Activated CD4-positive, alpha-beta memory T cell treated with anti-CD3 and anti-CD28 coated beads for 36 hours (primary cell): ENCODE results near the gene PBX4. TPM values are rescaled to one million over a fixed set of nuclear protein-coding genes. Genes with fewer than 3 reads are reported as not detected.

ENCODE experiments used
- CTCF ChIA-PET: fragments of 350-600 bp; sonication (Branson Sonifier 250); formaldehyde crosslinking; loops from one replicate; lab custom pipeline; 2021; ENCODE audit warnings: antibody characterized with exemption, inconsistent platforms; lab: Charles Lee
- POLR2A ChIA-PET: fragments of 350-600 bp; sonication (Branson Sonifier 250); formaldehyde crosslinking; loops from one replicate; lab custom pipeline; 2021; ENCODE audit warnings: antibody characterized with exemption; lab: Charles Lee
- DNase-seq: peaks from one replicate; pipeline ENCODE4 v3.0.0-alpha.2; 2020
- H3K27ac Mint-ChIP-seq: one replicate; pipeline ENCODE4 v1.8.0; 2021; ENCODE audit warnings: mixed read lengths
- H3K27me3 Mint-ChIP-seq: one replicate; pipeline ENCODE4 v1.8.0; 2021; ENCODE audit warnings: mixed read lengths
- H3K36me3 Mint-ChIP-seq: one replicate; pipeline ENCODE4 v1.8.0; 2021; ENCODE audit warnings: mixed read lengths
- H3K4me1 Mint-ChIP-seq: one replicate; pipeline ENCODE4 v1.8.0; 2021; ENCODE audit warnings: low read depth, mixed read lengths
- H3K4me3 Mint-ChIP-seq: one replicate; pipeline ENCODE4 v1.8.0; 2021; ENCODE audit warnings: mild to moderate bottlenecking, mixed read lengths
- H3K9me3 Mint-ChIP-seq: one replicate; pipeline ENCODE4 v1.8.0; 2021; ENCODE audit warnings: mixed read lengths
- intact Hi-C: fragments of 100-400 bp; cut with micrococcal nuclease; formaldehyde crosslinking; loops from one replicate; pipeline ENCODE4 v1.15.1; 2023
- total RNA-seq, 2 experiments: library from RNA; stranded (reverse); gene quantifications; one replicate each; pipeline ENCODE4 v1.2.3, GENCODE V29; 2021

The PBX4 gene
- total RNA-seq, 2 experiments from 2014 or later, result 44.9 to 45.7 TPM

GRCh38 chr19:19634516-19635312 is 16.2 kb upstream of the PBX4 start:
- ChIA-PET POLR2A (no interaction called here), CTCF (interaction anchor here (2.2 kb wide), 1 partner anchor 9 kb away, joined by 7 read pairs; the partner anchor contains the start of gene GMIP)
- peaks cover 51% of the 10 kb centered on the region for H3K36me3 Mint-ChIP-seq
- DNase-seq, result no peak
- peaks cover 7% of the 10 kb centered on the region for H3K4me1 Mint-ChIP-seq
- H3K4me3 Mint-ChIP-seq, result no peak overlapping the region
- intact Hi-C loops, result no loop called here
- H3K9me3 Mint-ChIP-seq, result no peaks in the 10 kb centered on the region
- H3K27me3 Mint-ChIP-seq, result no peaks in the 10 kb centered on the region
- H3K27ac Mint-ChIP-seq, result peak overlapping the region; percentile 64

GRCh38 chr19:19633711-19634515 is 15.4 kb upstream of the PBX4 start:
- H3K27ac Mint-ChIP-seq, result peak overlapping the region; percentile 39
- POLR2A ChIA-PET, result no interaction called here
- peaks cover 50% of the 10 kb centered on the region for H3K36me3 Mint-ChIP-seq
- intact Hi-C loops, result no loop called here
- CTCF ChIA-PET, result interaction anchor here (1.2 to 2.2 kb wide), 2 partner anchors 10 to 101 kb away, joined by 5 to 7 read pairs; partner anchors contain the start of gene GMIP
- H3K4me3 Mint-ChIP-seq, result no peak overlapping the region
- peaks cover 7% of the 10 kb centered on the region for H3K4me1 Mint-ChIP-seq
- H3K27me3 Mint-ChIP-seq, result no peaks in the 10 kb centered on the region
- no peaks in the 10 kb centered on the region for H3K9me3 Mint-ChIP-seq
- no peak for DNase-seq

GRCh38 chr19:19632661-19633060 is 14.2 kb upstream of the PBX4 start:
- no peak for DNase-seq
- no peak overlapping the region for H3K4me3 Mint-ChIP-seq
- H3K27me3 Mint-ChIP-seq, result no peaks in the 10 kb centered on the region
- ChIA-PET POLR2A (interaction anchor here (0.6 kb wide), 1 partner anchor 30 kb away, joined by 3 read pairs; no protein-coding TSS in a partner anchor), CTCF (interaction anchor here (2.2 kb wide), 1 partner anchor 11 kb away, joined by 7 read pairs; the partner anchor contains the start of gene GMIP)
- H3K4me1 Mint-ChIP-seq, result peaks cover 9% of the 10 kb centered on the region
- peaks cover 49% of the 10 kb centered on the region for H3K36me3 Mint-ChIP-seq
- H3K27ac Mint-ChIP-seq, result no peak overlapping the region
- no peaks in the 10 kb centered on the region for H3K9me3 Mint-ChIP-seq
- intact Hi-C loops, result no loop called here

- ChIA-PET POLR2A (no interaction called here), CTCF (interaction anchor here (1.3 kb wide), 1 partner anchor 99 kb away, joined by 6 read pairs; no protein-coding TSS in a partner anchor)
- Mint-ChIP-seq H3K27me3 (no peaks in the 10 kb centered on the region), H3K27ac (no peak overlapping the region), H3K4me1 (peaks cover 22% of the 10 kb centered on the region), H3K36me3 (peaks cover 45% of the 10 kb centered on the region), H3K4me3 (no peak overlapping the region), H3K9me3 (no peaks in the 10 kb centered on the region)
- no peak for DNase-seq
- intact Hi-C loops, result no loop called here
Observed at GRCh38 chr19:19631346-19631745, 12.9 kb upstream of the PBX4 start.

GRCh38 chr19:19630426-19630825 is 11.9 kb upstream of the PBX4 start:
- ChIA-PET POLR2A (no interaction called here), CTCF (interaction anchor here (1.3 kb wide), 1 partner anchor 98 kb away, joined by 6 read pairs; no protein-coding TSS in a partner anchor)
- Mint-ChIP-seq H3K9me3 (no peaks in the 10 kb centered on the region), H3K4me3 (no peak overlapping the region), H3K27ac (no peak overlapping the region), H3K36me3 (peaks cover 46% of the 10 kb centered on the region), H3K27me3 (no peaks in the 10 kb centered on the region), H3K4me1 (peaks cover 23% of the 10 kb centered on the region)
- intact Hi-C loops, result no loop called here
- DNase-seq, result no peak

- Mint-ChIP-seq H3K36me3 (peaks cover 43% of the 10 kb centered on the region), H3K4me1 (peaks cover 23% of the 10 kb centered on the region), H3K27ac (no peak overlapping the region), H3K27me3 (no peaks in the 10 kb centered on the region), H3K4me3 (no peak overlapping the region), H3K9me3 (no peaks in the 10 kb centered on the region)
- POLR2A ChIA-PET, result no interaction called here
- intact Hi-C loops, result no loop called here
- CTCF ChIA-PET, result no interaction called here
- no peak for DNase-seq
Observed at GRCh38 chr19:19630062-19630414, 11.6 kb upstream of the PBX4 start.

- intact Hi-C loops, result loop anchor here (1.0 kb wide), 1 partner anchor 10 kb away; the partner anchor contains the start of gene PBX4
- DNase-seq, result peak; percentile 68
- ChIA-PET CTCF (interaction anchor here (0.6 to 1.3 kb wide), 3 partner anchors 15 to 96 kb away, joined by 3 to 6 read pairs (median 3); partner anchors contain the start of gene GMIP), POLR2A (interaction anchor here (0.7 to 1.5 kb wide), 5 partner anchors 15 to 39 kb away, joined by 3 to 5 read pairs (median 4); no protein-coding TSS in a partner anchor)
- Mint-ChIP-seq H3K27me3 (no peaks in the 10 kb centered on the region), H3K4me1 (peaks cover 23% of the 10 kb centered on the region), H3K27ac (peak overlapping the region; percentile 67), H3K36me3 (peaks cover 39% of the 10 kb centered on the region), H3K4me3 (peak overlapping the region; percentile 70), H3K9me3 (no peaks in the 10 kb centered on the region)
Observed at GRCh38 chr19:19628501-19629134, 10.1 kb upstream of the PBX4 start.

GRCh38 chr19:19627621-19628500 is 9.4 kb upstream of the PBX4 start, which contains the start of gene LPAR2:
LPAR2 (minus strand) TSS chr19:19628220; CDS start chr19:19627275, 945 bp downstream.
- Mint-ChIP-seq H3K27me3 (no peaks in the 10 kb centered on the region), H3K27ac (peak within 1 kb of the TSS; percentile 93), H3K4me3 (peak within 1 kb of the TSS; percentile 90), H3K4me1 (peaks cover 20% of the 10 kb centered on the region), H3K36me3 (peaks cover 35% of the 10 kb centered on the region), H3K9me3 (no peaks in the 10 kb centered on the region)
- intact Hi-C loops, result loop anchor here (1.0 to 2.0 kb wide), 3 partner anchors 10 to 22 kb away; partner anchors contain the start of genes GMIP and PBX4
- peak; percentile 79 for DNase-seq
- CTCF ChIA-PET, result interaction anchor here (0.6 to 1.3 kb wide), 4 partner anchors 42 to 95 kb away, joined by 3 to 6 read pairs (median 4); no protein-coding TSS in a partner anchor
- POLR2A ChIA-PET, result interaction anchor here (0.6 to 1.8 kb wide), 9 partner anchors 10 to 37 kb away, joined by 3 to 12 read pairs (median 3); partner anchors contain the start of genes GMIP and PBX4

GRCh38 chr19:19626516-19627472 is 8.3 kb upstream of the PBX4 start:
- no peak for DNase-seq
- Mint-ChIP-seq H3K36me3 (peaks cover 30% of the 10 kb centered on the region), H3K9me3 (no peaks in the 10 kb centered on the region), H3K27ac (peak overlapping the region; percentile 93), H3K4me3 (peak overlapping the region; percentile 90), H3K4me1 (peaks cover 22% of the 10 kb centered on the region), H3K27me3 (no peaks in the 10 kb centered on the region)
- intact Hi-C loops, result loop anchor here (1.0 to 2.0 kb wide), 2 partner anchors 16 to 20 kb away; partner anchors contain the start of gene GMIP
- CTCF ChIA-PET, result interaction anchor here (1.2 kb wide), 2 partner anchors 73 to 94 kb away, joined by 3 to 4 read pairs; no protein-coding TSS in a partner anchor
- POLR2A ChIA-PET, result interaction anchor here (0.6 to 1.8 kb wide), 7 partner anchors 9 to 36 kb away, joined by 3 to 12 read pairs (median 3); partner anchors contain the start of genes GMIP and PBX4
